Measurements from ENCODE around the gene SERPINA10.

The SERPINA10 gene, protein sequence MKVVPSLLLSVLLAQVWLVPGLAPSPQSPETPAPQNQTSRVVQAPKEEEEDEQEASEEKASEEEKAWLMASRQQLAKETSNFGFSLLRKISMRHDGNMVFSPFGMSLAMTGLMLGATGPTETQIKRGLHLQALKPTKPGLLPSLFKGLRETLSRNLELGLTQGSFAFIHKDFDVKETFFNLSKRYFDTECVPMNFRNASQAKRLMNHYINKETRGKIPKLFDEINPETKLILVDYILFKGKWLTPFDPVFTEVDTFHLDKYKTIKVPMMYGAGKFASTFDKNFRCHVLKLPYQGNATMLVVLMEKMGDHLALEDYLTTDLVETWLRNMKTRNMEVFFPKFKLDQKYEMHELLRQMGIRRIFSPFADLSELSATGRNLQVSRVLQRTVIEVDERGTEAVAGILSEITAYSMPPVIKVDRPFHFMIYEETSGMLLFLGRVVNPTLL

DNA sequence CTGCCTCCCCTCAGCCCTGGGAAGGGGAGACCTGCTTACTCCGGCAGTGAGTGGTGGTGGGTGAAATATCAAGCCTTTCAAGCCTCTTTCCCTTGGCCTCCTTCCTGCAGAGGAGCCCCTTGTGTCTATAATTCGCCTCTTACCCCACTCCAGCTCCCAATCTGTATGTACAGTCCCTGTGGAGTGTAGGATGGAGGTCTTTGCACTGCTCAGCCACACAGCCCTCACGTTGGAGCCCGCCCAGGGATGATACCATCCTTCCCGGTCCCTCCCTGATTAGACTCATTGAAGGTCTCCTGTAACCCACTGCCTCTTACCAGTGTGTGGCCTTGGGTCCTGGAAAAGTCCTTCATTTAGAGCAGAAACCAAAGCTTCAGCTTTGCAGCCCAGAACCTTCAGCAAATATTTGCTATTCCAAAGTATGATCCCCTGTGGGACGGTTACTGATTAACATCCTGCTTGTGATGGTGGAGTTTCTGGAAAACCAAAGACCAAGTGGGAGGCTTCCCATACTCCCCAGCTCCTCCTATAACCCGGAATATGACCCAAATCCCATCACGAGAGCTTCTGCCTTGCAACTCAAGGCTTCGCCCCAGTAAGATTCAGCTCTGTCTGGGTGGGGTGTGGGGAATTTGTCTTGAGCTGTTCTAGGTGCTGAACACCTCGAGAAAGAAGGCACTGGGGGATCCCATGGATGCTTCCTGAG is at the start of gene SERPINA10:
Gene SERPINA10 (minus strand): TSS at position 397 of the 706 bp plus-strand sequence. CDS start 2,675 bp downstream, outside the sequence.
- no peak for DNase-seq

DNA sequence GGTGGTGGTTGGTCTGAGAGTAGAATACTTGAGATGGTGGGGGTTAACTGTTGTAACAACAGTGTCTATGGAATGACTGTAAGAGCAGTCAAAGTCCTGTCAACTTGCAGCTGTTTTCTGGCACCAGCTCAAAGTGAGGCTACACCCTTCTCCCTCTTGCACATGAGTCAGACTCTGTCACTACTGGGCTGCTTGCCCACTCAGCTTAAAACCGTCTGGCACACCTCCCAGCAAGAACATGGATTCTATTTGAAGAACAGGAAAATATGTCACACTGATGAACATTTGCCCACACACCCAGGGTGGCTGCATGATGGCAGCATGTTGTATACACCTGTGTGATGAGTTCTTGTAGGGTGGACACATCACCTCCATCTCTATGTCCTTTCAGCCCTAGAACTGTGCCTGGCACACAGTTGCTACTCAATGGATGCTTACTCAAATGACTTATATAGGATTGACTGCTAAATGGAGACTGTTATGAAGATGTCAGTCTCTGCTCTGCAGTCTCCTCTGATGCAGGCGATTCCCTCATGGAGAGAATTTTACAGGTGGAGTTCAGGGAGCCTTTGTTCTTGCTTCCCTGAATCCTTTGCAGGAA is 49.4 kb upstream of the SERPINA10 start:
- no peak for DNase-seq

DNA sequence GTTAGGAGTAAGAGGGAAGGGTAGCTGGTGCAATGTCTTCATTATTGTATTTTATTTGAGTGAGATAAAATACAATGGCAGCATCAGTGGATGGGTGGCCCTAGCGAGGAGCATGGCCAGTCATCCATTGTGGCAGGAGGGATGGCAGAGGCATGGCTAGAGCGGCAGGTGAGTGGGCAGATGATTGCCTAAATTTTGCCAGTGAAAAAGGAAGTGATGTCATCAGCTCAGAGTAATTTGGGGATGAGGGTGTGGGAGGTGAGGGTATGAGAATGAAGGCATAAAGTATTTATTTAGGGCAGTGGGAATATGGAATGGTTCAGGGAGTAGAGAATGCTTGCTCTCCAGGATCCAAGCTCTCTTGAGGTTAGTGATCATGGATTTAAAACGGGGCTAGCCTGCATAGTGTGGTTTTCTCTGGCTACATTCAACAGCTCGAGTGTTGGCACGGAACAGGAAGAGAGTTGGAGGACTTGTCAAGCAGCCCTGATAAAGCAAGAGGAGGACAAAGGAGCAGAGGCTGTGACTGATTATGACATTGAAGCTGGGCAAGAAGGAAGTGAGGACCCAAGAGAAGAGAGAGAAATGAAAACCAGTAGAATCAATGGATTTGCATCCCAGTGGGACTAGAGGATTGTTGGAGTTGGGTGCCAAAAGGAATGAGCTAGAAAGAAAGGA is 48.7 kb upstream of the SERPINA10 start:
- DNase-seq: no peak

DNA sequence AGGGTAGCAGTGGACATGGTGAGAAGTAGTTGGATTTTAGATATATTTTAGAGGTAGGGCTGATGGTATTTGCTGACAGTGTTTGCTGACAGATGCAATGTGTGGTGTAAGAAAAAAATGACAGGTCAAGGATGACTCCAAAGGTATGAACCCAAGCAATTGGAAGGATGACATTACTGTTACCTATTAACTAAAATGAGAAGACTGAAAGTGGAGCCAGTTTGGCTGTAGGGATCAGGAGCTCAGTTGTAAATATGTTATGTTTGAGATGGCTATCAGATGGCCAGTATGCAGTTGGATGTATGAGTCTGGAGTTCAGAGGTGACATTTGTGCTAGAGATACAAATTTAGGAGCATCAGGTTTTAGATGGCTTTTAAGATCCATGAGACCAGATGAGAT is 47.5 kb upstream of the SERPINA10 start:
- DNase-seq: no peak

DNA sequence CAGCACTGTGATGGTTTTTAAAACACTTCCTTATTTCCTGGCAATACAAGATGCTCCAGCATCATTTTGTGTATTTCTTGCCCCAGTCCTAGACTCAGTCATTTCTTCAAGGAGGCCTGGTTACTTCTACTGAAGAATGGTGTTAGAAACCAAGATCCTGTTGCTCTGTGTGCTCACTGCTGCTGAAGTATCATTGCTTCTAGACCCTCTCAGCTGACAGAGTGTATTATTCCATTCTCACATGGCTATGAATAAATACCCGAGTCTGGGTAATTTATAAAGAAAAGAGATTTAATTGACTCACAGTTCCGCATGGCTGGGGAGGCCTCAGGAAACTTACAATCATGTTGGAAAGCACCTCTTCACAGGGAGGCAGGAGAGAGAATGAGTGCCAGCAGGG is 45.0 kb upstream of the SERPINA10 start:
- DNase-seq: no peak

DNA sequence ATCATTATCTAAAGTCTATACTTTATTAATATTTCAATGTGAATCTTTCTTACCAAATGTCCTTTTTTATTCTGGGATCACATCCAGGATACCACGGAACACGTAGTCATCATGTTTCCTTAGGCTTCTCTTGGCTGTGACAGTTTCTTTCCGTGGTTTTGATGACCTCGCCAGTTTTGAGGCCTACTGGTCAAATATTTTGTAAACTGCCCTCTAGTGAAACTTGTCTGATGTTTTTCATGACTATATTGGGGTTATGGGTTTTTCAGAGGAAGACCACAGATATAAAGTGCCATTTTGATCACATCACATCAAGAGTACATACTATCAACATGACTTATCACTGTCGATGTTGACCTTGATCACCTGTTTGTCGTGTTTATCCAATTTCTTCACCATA is 44.2 kb upstream of the SERPINA10 start:
- DNase-seq: no peak

DNA sequence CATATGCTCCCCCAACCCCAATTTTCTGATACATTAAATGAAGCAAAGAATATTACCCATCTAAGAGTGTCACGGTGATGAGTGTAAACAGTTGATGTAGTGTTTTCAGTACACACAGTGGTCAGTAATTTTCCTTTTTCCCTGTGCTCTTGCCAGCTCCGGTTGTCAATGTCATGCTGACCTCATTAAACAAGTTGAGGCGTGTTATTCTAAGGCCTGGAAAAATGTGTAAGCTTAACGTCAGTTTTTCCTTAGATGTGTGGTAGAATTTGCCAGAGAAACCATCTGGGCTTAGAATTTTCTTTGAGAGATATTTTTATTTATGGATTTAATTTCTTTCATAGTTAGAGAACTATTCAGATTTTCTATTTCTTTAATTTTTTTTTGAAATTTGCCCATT is 41.8 kb upstream of the SERPINA10 start:
- DNase-seq: no peak

DNA sequence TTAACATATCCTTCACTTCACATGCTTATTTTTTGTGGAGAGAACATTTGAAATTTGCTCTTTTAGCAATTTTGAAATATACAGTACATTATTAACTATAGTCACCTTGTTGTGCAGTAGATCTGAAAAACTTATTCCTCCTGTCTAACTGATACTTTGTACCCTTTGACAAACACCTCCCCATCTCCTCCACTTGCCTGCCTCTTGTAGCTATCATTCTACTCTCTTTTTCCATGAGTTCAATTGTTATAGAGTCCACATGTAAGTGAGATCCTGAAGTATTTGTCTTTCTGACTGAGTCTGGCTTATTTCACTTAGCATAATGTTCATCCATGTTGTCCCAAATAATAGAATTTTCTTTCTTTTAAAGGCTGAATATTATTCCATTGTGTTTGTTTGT is 39.5 kb upstream of the SERPINA10 start:
- no peak for DNase-seq

DNA sequence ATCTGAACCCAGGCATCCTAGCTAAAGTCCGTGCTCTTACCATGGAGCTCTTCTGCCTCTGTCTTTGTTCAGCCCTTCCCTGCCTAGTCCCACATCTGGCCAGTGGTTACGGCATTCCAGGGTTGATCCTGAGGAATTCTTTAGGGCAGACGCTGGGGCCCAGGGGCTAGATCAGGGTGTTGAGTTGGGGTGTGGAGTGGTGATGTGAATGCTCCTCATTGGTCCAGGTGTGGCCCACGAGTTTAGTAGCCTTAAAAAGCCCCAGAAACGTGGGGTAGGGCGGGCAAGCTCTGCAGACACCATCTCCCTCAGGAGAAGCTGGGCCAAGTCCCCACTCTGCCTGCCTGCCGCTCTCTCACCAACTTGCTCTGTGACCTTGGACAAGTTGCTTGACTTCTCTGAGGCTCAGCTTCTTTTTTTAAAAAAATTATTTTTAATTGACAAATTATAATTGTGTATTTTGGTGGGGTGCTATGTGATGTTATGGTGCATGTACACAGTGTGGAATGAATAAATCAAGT is 39.1 kb upstream of the SERPINA10 start:
- DNase-seq: no peak

DNA sequence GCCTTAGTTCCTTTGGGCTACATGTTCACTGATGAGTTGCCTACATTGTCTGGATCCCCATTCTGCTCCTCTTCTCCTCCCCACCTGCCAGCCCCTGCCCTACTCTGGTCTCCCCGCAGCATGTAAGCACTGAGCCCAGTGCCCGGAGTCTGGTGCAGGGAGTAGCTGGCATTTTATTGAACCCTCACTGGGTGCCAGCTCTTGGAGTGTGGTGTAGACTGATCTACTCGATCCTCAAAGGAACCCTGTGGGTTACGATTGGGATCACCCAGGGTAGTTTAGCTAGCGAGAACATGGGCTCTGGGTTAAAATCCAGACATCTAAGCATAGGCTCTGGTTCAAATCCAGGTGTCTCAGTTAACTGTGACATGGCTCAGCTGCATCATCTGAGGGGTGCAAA is 38.4 kb upstream of the SERPINA10 start:
- DNase-seq: no peak

DNA sequence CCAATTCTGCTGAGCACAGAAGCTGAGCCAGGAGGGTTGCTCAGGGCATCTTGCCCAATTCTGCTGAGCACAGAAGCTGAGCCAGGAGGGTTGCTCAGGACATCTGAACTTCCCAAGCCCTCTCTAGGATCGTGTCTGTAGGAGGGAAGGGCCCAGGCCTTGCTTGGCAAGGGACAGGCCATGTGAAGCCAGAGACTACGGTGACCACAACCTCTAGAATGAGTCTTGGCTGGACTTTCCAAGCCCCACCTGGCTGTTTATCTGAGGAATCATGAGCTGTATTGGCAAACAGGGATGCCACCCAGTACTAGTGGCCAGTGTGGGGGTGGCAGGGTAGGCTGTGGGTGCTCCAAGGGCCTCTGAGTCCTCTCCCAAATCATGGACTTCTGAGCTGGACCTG is 37.8 kb upstream of the SERPINA10 start:
- no peak for DNase-seq

DNA sequence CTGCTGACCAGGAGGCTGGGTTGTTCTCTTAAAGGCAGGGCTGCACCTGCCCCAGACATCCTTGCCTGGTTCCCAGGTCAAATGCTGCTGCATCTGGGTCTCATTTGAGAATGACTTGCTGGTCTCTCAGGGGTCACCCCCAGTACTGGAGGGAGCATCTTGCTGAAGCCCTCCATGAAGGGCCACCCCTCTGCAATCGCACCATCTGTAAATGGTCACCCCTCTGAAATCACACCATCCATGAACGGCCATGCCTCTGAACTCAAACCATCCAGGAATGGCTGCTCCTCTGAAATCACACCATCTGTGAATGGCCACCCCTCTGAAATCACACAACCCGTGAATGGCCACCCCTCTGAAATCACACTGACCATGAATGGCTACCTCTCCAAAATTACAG is 37.4 kb upstream of the SERPINA10 start:
- no peak for DNase-seq

DNA sequence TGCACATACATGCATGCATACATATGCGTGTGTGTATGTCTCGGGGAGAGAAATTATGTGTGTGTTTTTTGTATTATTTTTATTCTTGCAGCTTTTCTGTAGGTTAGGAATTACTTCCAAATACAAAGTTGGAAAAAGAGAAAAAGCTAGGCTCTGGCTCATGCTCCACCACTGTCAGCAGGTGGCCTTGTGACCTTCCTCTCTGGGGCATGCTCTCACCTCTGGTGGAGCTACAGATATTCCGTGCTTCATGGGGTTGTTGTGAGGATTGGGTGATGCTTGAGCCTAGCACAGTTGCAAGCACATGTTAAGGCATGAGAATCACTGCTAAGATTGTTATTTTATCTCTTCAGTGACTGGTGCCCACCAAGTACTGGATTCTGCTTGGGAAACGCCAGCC is 36.8 kb upstream of the SERPINA10 start:
- no peak for DNase-seq

DNA sequence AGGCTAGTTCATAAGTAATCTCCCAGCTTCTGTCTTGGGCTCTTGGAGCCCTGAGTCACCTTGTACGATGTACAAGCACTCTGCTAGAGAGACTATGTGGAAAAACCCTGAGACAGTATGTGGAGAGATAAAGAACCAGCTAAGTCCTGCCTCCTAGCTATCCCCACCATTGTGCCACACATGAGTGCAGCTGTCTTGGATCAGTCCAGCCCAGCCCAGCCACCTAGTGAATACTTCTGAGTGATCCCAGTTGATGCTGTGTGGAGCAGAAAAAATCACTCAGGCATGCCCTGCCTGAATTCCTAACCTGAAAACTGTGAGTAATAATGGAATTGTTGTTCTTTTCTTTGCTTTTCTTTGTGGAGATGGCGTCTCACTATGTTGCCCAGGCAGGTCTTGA is 35.1 kb upstream of the SERPINA10 start:
- DNase-seq: no peak

DNA sequence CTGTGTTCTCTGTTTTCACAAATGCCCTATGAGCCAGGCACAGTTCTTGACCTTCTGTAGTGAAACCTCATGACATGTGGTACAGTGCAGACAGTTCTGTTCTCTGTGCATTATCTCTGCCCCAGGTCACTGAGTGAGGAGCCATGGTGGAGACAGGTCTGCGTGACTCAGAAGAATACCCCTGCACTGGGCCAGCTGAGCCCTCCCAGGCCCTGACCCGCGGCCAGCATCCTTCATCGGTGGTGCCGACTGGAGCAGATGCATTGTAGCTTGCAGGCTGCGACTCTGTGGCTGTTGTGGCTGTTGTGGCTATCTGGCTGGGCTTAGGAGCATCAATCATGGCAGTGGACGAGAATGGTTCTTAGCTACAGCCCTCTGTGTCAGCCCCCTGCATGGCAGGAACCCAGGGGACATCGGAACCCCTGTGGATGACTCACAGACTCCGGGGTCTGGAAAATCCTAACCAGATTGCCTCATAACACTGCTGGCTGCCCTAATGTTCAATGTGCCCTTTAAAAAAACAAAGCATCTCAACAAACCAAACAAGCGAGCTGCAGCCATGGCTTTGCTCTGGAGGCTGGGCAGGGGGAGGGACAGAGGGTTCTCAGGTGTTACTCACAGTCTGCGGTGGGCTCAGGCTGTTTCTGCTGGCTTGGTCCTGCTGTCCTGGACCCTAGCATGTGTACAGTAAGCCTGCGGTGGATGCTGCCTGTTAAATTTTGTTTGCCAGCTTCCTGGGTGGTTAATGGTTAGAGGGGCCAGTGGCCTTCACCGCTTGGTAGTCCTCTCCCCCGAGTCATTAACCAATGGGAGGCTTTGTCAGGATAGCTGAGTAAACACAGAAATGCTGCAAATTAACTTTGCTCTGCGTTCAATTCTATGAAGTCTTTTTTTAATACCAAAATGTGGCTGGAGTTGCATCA is 29.8 kb upstream of the SERPINA10 start, which contains the start of gene SERPINA6:
Gene SERPINA6 (minus strand): TSS at position 689 of the 923 bp plus-strand sequence. CDS start 8,688 bp downstream, outside the sequence.
- no peak for DNase-seq

DNA sequence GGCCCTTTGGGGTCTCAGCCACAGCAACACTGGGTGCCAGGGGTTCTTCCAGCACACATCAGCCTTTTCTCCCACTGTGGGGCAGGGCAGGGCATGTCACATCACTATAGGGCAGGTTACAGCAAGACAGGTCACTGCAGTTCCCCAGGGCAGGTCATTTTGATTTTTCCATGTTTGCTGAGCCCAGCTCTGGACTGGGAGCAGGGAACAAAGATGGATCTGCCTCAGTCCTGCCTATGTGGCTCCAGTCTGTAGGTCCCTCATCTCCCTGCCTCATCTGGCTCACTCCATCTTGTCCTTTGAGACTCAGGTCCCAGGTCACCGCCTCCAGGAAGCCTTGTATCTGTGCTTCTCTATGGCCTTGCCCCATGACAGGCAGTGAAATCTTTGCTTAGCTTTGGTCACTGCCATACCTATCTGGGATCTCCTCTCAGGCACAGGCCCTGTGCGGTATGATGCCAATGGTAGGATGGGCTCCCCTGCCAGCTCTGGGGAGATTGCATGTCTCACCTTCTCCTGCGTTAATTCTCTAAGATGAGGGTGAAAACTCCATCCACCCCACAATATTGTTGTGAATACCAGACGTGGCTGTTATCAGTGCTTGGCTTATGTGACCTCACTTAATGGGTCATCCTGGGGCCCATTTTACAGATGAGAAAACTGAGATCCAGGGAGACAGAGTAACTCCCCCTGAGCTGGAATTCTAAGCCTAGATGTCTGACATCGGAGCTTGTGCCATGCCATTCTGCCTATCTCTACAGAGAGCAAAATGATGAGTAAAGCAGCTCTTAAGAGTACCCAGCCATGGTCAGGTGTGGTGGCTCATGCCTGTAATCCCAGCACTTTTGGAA is 28.6 kb upstream of the SERPINA10 start:
- no peak for DNase-seq

DNA sequence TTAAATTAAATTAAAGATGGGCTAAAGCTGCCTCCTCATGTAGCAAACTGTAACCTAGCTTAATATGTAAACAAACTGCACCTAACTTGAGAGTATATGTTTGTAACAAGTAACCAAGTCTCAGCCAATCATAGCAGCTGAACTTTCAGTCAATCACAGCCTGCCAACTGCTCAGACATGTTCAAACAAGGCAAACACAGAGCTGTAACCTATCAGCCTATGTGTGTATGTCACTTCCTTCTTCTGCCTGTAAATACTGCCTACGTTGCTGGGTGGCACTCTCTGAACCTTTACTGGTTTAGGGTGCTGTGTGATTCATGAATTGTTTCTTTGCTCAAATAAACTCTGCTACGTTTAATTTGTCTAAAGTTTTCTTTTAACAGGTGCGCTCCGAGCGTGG is 27.2 kb upstream of the SERPINA10 start:
- no peak for DNase-seq

DNA sequence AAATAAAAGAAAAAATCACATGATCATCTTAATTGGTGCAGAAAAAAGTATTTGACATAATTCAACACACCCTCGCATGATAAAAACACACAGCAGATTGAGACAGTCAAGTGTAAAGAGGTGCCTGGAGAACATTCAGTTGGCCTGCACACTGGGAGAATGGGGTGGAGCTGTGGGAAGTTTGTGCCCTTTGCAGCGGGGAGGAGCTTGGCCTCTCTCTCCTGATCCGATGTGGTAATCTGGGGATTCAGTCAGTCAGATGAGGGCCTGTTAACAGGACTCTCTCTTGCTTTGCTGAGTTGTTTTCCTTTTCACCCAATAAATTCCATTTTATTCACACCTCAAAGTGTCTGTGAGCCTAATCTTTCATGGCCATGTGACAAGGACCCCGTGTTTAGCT is 24.2 kb upstream of the SERPINA10 start:
- no peak for DNase-seq

DNA sequence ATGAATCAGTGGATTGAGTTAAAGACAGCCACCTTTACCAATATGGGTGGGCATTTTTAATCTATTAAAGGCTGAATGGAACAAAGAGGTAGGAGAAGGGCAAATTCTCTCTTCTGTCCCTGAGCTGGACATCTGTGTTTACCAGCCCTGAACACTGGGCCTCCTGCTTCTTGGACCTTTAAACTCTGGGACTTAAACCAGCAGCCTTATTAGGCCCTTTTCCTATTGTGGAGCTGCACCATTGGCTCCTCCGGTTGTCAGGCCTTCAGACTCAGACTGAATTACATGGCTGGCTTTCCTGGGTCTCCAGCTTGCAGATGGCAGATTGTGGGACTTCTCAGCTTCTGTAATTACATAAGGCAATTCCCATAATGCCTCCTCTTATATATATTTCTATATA is 23.6 kb upstream of the SERPINA10 start:
- no peak for DNase-seq

DNA sequence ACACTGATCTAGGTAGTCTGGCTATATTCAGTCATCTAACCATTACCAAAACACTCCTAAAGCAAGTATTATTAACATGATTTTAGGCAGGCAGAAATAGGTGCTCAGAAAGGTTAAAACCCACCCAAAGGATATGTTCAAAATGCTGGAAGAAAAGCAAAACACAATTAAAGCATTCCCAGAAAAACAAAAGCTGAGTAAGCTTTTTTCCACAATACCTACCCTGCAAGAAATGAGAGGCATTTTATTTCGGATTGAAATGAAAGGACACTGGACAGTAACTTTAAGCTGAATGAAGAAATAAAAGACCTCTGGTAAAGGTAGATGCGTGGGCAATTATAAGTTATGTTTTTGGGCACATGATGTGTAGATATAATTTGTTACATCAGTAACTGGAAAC is 21.8 kb upstream of the SERPINA10 start:
- no peak for DNase-seq
